H1 (cell line): Measurements from ENCODE around the gene CACNA1B. TPM values are rescaled to one million over a fixed set of nuclear protein-coding genes. Genes with fewer than 3 reads are reported as not detected.

Experiments used
- CBX8 ChIP-seq: fragments of 300-800, 300-1000 bp; sonication (generic); IDR thresholded peaks from 2 replicates; pipeline ENCODE4 v1.7.1; 2016; ENCODE audit warnings: low read depth, low read length, borderline replicate concordance
- CEBPB ChIP-seq: IDR thresholded peaks from 2 replicates; pipeline ENCODE4 v1.6.1; 2012; ENCODE audit warnings: low read depth, low read length
- EGR1 ChIP-seq: IDR thresholded peaks from 2 replicates; pipeline ENCODE4 v1.6.1; 2011; ENCODE audit warnings: low read depth, low read length, borderline replicate concordance
- POLR2AphosphoS5 ChIP-seq: IDR thresholded peaks from 2 replicates; pipeline ENCODE4 v1.6.1; 2011; ENCODE audit warnings: low read depth, low read length
- POU5F1 ChIP-seq: IDR thresholded peaks from 2 replicates; pipeline ENCODE4 v1.6.1; 2011; ENCODE audit warnings: low read depth, mild to moderate bottlenecking, low read length, moderate library complexity
- RFX5 ChIP-seq: IDR thresholded peaks from 2 replicates; pipeline ENCODE4 v1.6.1; 2011; ENCODE audit warnings: low read depth, low read length, improper control_type of control experiment, borderline replicate concordance
- SP1 ChIP-seq: IDR thresholded peaks from 2 replicates; pipeline ENCODE4 v1.6.1; 2011; ENCODE audit warnings: low read depth, low read length
- SRF ChIP-seq: IDR thresholded peaks from 2 replicates; pipeline ENCODE4 v1.6.1; 2011; ENCODE audit warnings: mild to moderate bottlenecking, low read depth, low read length, moderate library complexity
- polyA plus RNA-seq, 7 experiments: library from polyadenylated mRNA; depleted of rRNA in 3 of 7; stranded (reverse) in 5 of 7; unstranded in 2 of 7; fragments of >200 nt in 5 of 7; fragments of 200-250 nt in 2 of 7; gene quantifications; 1 replicate in 5 of 7; 2 replicates in 1 of 7; 4 replicates in 1 of 7; pipeline versions ENCODE4 v1.2.1 to v1.2.3, GENCODE V29; 2011 to 2013; ENCODE audit warnings: missing spikeins in 2 of 7, mixed read lengths in 2 of 7
- total RNA-seq: library from RNA; stranded (reverse); fragmentation: NEBNext Ultra II Directional; extraction: Animal tissue kit (Norgen Biotek cat#: 25700); gene quantifications from 2 replicates; pipeline ENCODE4 v1.2.1, GENCODE V29; 2021

CACNA1B gene
- total and polyA plus RNA-seq, 2 of the 8 experiments (the other 6 are each of a cell fraction or from before 2014, with no cell fraction given), result 1.5 to 5.7 TPM

DNA sequence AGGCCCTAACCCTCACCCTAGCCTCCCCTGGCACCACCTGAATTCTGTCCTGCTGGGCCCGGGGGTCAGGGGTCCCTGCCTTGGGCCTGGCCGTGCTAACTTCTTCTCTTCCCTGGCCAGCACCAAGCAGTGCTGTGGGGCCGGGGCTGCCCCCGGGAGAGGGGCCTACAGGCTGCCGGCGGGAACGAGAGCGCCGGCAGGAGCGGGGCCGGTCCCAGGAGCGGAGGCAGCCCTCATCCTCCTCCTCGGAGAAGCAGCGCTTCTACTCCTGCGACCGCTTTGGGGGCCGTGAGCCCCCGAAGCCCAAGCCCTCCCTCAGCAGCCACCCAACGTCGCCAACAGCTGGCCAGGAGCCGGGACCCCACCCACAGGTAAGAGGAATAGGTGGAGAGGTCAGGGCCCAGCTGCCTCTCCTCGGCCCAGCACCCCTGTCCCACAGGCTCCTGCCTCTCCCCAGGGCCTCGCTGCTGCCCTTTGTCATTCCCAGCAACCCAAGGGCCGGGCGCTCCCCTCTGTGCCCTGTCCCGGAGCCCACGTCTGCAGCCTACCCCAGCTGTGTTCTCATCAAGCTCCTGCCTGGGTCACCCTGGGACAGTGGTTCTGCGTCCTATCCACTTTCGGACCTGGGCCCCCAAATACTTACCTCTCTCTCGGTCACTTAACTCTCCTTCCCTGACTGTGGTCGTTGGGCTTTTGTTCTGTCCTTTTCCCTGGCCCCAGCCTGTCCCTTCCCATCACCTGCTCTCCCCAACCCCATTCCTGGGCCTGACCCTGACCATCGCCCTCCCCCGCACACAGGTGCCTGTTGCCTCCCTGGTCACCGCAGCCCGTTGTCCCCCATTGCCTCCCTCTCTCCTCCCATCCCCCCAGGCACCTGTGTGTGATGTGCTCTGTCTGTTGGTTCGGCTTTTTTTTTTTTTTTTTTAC, 243.2 kb downstream of the CACNA1B start (continued):
- TF ChIP-seq SP1, result no peak
- TF ChIP-seq POLR2AphosphoS5, result no peak
- TF ChIP-seq CBX8, result no peak
- no peak for TF ChIP-seq EGR1
- no peak for TF ChIP-seq RFX5
- TF ChIP-seq POU5F1, result no peak
- no peak for TF ChIP-seq CEBPB
- no peak for TF ChIP-seq SRF
